GM19455 (cell line): ENCODE results near the gene HSD17B12.
A peak's percentile ranks its signal among the peaks of the same experiment; 100 is the strongest.
"Not testable (repeated sequence)": the region's sequence is repeated elsewhere in the genome, so short reads cannot be mapped to it uniquely, and the experiment has no call there.

ENCODE experiments used
- ATAC-seq: cut with Tn5 transposase; IDR thresholded peaks from one replicate; pipeline ENCODE4 v1.9.1; 2021; ENCODE audit not compliant: unreplicated experiment

The HSD17B12 gene

GRCh38 chr11:43680521-43681400 lies at the start of gene HSD17B12:
TSS of gene HSD17B12 (plus strand) at chr11:43680738. CDS start at chr11:43680828, 90 bp downstream.
- peak; percentile 98 for ATAC-seq

GRCh38 chr11:43631732-43632131 lies 48.8 kb upstream of the HSD17B12 start:
- no peak for ATAC-seq

GRCh38 chr11:43632181-43632580 lies 48.4 kb upstream of the HSD17B12 start:
- no peak for ATAC-seq

GRCh38 chr11:43638717-43639116 lies 41.8 kb upstream of the HSD17B12 start:
- no peak for ATAC-seq

- ATAC-seq: no peak
These were observed 41.3 kb upstream of the HSD17B12 start for GRCh38 chr11:43639224-43639623.

GRCh38 chr11:43639920-43640319 lies 40.6 kb upstream of the HSD17B12 start:
- ATAC-seq: no peak

GRCh38 chr11:43643898-43644620 lies 36.5 kb upstream of the HSD17B12 start:
- ATAC-seq: peak; percentile 99

- no peak for ATAC-seq
These were observed 35.8 kb upstream of the HSD17B12 start for GRCh38 chr11:43644621-43645299.

- no peak for ATAC-seq
These were observed 33.8 kb upstream of the HSD17B12 start for GRCh38 chr11:43646767-43647166.

- ATAC-seq: no peak
These were observed 31.6 kb upstream of the HSD17B12 start for GRCh38 chr11:43648888-43649287.

GRCh38 chr11:43649501-43649900 lies 31.0 kb upstream of the HSD17B12 start:
- no peak for ATAC-seq

- no peak for ATAC-seq
These were observed 30.6 kb upstream of the HSD17B12 start for GRCh38 chr11:43649921-43650320.

- ATAC-seq: not testable (repeated sequence)
These were observed 17.5 kb upstream of the HSD17B12 start for GRCh38 chr11:43663018-43663417.

- no peak for ATAC-seq
These were observed 16.2 kb upstream of the HSD17B12 start for GRCh38 chr11:43664295-43664694.

- ATAC-seq: not testable (repeated sequence)
These were observed 9.3 kb upstream of the HSD17B12 start for GRCh38 chr11:43671284-43671683.

- ATAC-seq: no peak
These were observed 6.0 kb upstream of the HSD17B12 start for GRCh38 chr11:43674560-43674959.

- ATAC-seq: no peak
These were observed 3.6 kb upstream of the HSD17B12 start for GRCh38 chr11:43676933-43677332.

- no peak for ATAC-seq
These were observed 934 bp downstream of the HSD17B12 start for GRCh38 chr11:43681401-43681942.

GRCh38 chr11:43682081-43682480 lies 1.5 kb downstream of the HSD17B12 start:
- ATAC-seq: not testable (repeated sequence)

- ATAC-seq: no peak
These were observed 4.9 kb downstream of the HSD17B12 start for GRCh38 chr11:43685440-43685839.

GRCh38 chr11:43686207-43686606 lies 5.7 kb downstream of the HSD17B12 start:
- no peak for ATAC-seq
